ENCODE data around the gene CLDN6. TPM values are rescaled to one million over a fixed set of nuclear protein-coding genes. Genes with fewer than 3 reads are reported as not detected.

Gene CLDN6
- total and polyA plus RNA-seq, 5 experiments from 2014 or later, result not detected

DNA sequence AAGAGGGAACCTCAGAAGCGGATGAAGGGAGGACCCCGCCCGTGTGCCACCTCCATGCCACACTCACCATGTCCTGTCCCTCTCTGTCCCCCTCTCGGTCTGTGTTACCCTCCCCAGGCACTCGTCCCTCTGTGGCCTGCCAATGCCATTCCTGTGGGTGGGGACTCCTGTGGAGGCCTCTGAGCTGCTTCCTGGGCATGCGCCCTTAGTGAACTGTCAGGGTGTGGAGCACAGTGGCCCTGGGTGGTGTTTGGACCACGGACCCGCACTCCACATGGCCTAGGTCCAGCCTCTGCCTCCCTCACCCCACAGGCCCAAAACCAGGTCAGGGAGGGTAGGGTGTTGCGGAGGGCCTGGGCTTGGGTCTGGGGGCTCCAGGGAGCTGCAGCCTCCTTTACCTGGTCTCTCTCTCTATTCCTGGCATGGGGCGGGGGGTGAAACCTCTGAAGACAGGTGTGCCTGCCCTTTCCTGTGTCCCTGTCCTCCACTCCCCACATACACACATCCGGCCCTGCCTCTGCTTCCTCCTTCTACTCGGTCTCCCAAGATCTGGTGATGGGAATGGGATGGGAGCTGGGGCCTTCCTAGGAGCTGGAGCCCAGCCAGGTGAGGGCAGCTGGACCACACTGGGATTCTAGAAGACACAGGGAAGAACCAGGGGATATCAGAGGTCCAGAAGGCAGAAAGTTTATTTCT lies 26.3 kb downstream of the CLDN6 start:
- DNase-seq (no peak), ATAC-seq (no peak)
- H3K36me3 Mint-ChIP-seq, result no peaks in the 10 kb centered on the region
- no peak overlapping the region for H3K4me3 Mint-ChIP-seq
- no peaks in the 10 kb centered on the region for H3K4me1 Mint-ChIP-seq
- H3K27ac Mint-ChIP-seq, result no peak overlapping the region
- no peaks in the 10 kb centered on the region for H3K9me3 Mint-ChIP-seq
- POLR2A ChIA-PET, result interaction anchor here (0.8 to 0.9 kb wide), 2 partner anchors 11 to 36 kb away, joined by 4 read pairs; no protein-coding TSS in a partner anchor
- no peaks in the 10 kb centered on the region for H3K27me3 Mint-ChIP-seq

GRCh38 chr16:2990891-2991290 lies 27.1 kb downstream of the CLDN6 start:
- ATAC-seq, result no peak
- no peak for DNase-seq
- H3K27me3 Mint-ChIP-seq, result no peaks in the 10 kb centered on the region
- H3K4me1 Mint-ChIP-seq, result no peaks in the 10 kb centered on the region
- H3K36me3 Mint-ChIP-seq, result no peaks in the 10 kb centered on the region
- no peak overlapping the region for H3K27ac Mint-ChIP-seq
- no peaks in the 10 kb centered on the region for H3K9me3 Mint-ChIP-seq
- POLR2A ChIA-PET, result interaction anchor here (2.3 kb wide), 1 partner anchor 10 kb away, joined by 6 read pairs; no protein-coding TSS in a partner anchor
- no peak overlapping the region for H3K4me3 Mint-ChIP-seq

GRCh38 chr16:2988590-2989099 lies 29.3 kb downstream of the CLDN6 start:
- Mint-ChIP-seq H3K9me3 (no peaks in the 10 kb centered on the region), H3K36me3 (no peaks in the 10 kb centered on the region), H3K27ac (peak overlapping the region in 1 of 10 donors; percentile 18), H3K27me3 (no peaks in the 10 kb centered on the region), H3K4me1 (peaks cover 0 to 4% (median 2%) of the 10 kb centered on the region in 4 donors), H3K4me3 (no peak overlapping the region)
- ATAC-seq, result no peak
- no peak for DNase-seq
- POLR2A ChIA-PET, result interaction anchor here (2.3 kb wide), 1 partner anchor 7 kb away, joined by 6 read pairs; no protein-coding TSS in a partner anchor

DNA sequence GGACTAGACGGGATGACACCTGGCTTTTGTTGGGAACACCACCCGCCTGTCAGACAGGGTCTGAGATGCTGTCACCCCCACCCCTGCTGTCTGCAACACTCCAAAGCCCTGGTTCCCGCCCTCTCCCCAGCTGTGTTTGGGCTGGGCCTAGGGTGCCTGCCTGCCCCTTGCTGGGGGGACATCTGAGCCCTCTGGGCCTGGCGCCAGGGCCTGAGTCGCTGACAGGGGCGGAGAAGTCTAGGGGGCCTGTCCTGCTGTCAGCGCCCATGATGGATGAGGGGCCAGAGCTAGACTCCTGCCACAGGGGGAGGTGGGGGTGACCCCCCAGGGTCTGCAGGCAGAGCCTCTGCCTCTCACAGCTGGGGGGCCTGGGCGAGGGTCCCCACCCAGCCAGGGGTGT lies 30.1 kb downstream of the CLDN6 start:
- Mint-ChIP-seq H3K9me3 (no peaks in the 10 kb centered on the region), H3K4me3 (no peak overlapping the region), H3K27me3 (no peaks in the 10 kb centered on the region), H3K27ac (no peak overlapping the region), H3K36me3 (no peaks in the 10 kb centered on the region), H3K4me1 (peaks cover 0 to 7% (median 2%) of the 10 kb centered on the region in 4 donors)
- no peak for ATAC-seq
- no peak for DNase-seq
- POLR2A ChIA-PET, result no interaction called here

DNA sequence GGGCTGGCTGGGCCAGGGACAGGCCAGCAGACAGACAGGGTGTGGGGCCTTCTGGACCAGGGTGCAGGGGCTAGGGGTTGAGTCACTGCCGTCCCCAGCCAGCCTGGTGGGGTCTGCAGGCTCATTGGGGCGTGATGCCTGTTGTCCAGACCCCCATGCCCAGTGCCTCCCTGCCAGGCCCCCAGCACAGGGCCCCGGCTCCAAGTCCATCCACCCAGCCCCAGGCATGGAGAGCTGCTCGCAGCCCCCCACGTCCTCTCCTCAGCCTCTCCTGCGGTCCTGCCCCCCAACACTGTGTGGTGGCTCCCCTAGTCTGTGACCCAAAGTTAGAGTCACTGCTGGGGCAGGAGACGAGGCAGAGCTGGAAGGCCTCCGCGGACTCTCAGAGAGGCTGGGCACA lies 30.7 kb downstream of the CLDN6 start:
- Mint-ChIP-seq H3K27me3 (no peaks in the 10 kb centered on the region), H3K36me3 (no peaks in the 10 kb centered on the region), H3K27ac (no peak overlapping the region), H3K4me1 (peaks cover 0 to 9% (median 5%) of the 10 kb centered on the region in 4 donors), H3K4me3 (no peak overlapping the region), H3K9me3 (no peaks in the 10 kb centered on the region)
- POLR2A ChIA-PET, result no interaction called here
- ATAC-seq (no peak), DNase-seq (no peak)

DNA sequence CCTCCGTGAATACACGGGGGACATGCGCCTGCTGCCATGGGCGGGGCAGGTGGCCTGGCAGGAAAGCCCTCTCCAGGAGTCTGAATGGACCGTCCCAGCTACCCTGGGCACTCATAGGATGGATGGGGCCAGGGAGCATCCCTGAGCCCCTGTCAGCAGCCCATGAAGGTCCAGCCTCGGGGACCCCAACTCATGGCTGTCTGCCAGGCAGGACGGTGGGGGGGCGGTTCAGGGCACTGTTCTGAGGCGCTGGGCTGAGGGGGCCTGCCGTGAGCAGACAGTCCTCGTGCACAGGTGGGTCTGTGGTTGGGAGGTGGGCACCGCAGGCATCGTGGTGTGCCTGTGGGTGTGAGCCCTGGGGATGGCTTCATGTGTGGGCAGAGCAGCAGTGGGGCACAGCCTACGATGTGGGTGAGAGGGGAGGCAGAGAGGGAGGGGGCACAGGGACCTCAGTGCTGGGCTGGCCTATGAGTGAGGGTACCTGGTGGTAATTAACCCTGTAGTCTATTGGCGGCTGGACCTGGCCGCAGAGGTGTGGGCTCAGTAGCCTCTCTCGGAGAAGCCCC lies 31.3 kb downstream of the CLDN6 start:
- peaks cover 0 to 14% (median 7%) of the 10 kb centered on the region in 4 donors for H3K4me1 Mint-ChIP-seq

DNA sequence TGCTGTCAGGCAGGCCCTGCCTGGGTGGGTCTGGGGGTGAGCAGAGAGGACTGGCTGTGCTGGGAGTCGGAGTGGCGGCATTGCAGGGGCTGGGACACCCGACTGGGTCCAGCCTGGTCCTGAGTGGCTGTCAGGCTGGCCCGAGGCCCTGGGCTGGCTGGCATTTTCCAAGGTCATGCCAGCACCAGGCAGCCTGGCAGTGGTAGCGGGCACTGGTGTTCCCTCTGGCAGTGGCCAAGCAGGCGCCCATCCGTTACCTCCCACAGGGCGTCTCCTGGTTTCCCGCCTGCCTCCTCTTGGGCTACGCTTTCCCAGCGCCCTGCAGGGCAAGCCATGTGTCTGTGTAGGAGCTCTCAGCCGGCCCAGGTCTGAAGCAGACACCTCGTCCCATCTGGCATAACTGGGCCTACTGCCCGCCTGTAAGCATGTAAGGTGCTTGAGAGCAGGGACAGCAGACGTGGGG lies 32.1 kb downstream of the CLDN6 start:
- ATAC-seq, result no peak
- Mint-ChIP-seq H3K4me3 (no peak overlapping the region), H3K27me3 (no peaks in the 10 kb centered on the region), H3K27ac (no peak overlapping the region), H3K36me3 (no peaks in the 10 kb centered on the region), H3K4me1 (peaks cover 0 to 22% (median 11%) of the 10 kb centered on the region in 4 donors), H3K9me3 (no peaks in the 10 kb centered on the region)
- POLR2A ChIA-PET, result interaction anchor here (0.7 kb wide), 1 partner anchor 1135 kb away, joined by 3 read pairs; no protein-coding TSS in a partner anchor
- DNase-seq, result no peak

More for the DNA sequence above, 31.3 kb downstream of the CLDN6 start:
- H3K27ac Mint-ChIP-seq, result no peak overlapping the region
- no peaks in the 10 kb centered on the region for H3K36me3 Mint-ChIP-seq
- POLR2A ChIA-PET, result interaction anchor here (0.7 kb wide), 1 partner anchor 1134 kb away, joined by 3 read pairs; no protein-coding TSS in a partner anchor
- H3K9me3 Mint-ChIP-seq, result no peaks in the 10 kb centered on the region
- ATAC-seq (no peak), DNase-seq (no peak)
- no peak overlapping the region for H3K4me3 Mint-ChIP-seq
- H3K27me3 Mint-ChIP-seq, result no peaks in the 10 kb centered on the region

DNA sequence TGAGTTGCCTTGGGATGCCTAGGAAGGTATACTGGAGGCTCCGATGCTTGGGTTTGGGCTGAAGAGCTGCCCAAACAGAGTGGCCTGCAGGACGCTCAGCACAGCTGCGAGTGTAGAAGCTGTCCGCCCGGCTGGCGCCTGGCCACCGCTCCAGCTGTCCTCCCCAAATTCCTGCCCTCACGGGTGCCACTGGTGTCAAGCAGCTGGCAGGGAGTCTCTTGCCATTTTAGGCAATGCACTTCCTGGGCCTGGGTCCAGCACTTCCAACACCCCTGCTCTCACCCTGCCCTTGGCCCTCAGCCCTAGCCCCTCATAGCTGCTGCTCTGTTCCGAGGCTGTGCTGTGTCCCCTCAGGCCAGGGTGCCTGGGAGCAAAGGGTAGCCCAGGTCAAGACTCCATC lies 32.5 kb downstream of the CLDN6 start:
- Mint-ChIP-seq H3K27me3 (no peaks in the 10 kb centered on the region), H3K4me3 (no peak overlapping the region), H3K27ac (no peak overlapping the region), H3K4me1 (peaks cover 0 to 25% (median 14%) of the 10 kb centered on the region in 4 donors), H3K36me3 (no peaks in the 10 kb centered on the region), H3K9me3 (no peaks in the 10 kb centered on the region)
- DNase-seq (no peak), ATAC-seq (no peak)
- POLR2A ChIA-PET, result no interaction called here

DNA sequence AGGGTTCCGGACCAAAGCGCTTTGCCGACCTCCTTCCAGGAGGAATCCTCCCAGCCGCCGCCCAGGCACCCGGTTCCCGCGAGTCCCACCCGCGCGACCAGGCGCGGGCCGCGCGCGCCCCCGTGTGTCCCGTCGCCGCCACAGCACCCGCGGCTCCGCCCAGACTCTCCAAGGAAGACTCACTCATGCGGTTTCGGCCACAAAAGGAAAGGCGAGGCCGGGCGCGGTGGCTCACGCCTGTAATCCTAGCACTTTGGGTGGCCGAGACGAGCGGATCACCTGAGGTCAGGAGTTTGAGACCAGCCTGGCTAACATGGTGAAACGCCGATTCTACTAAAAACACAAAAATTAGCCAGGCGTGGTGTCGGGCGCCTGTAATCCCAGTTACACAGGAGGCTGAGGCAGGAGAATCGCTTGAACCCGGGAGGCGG lies 34.3 kb downstream of the CLDN6 start:
- Mint-ChIP-seq H3K27me3 (no peaks in the 10 kb centered on the region), H3K4me3 (peak overlapping the region in 4 of 10 donors; percentile 22 to 48 (median 28)), H3K4me1 (peaks cover 0 to 25% (median 15%) of the 10 kb centered on the region in 4 donors), H3K36me3 (no peaks in the 10 kb centered on the region), H3K9me3 (no peaks in the 10 kb centered on the region), H3K27ac (no peak overlapping the region)
- POLR2A ChIA-PET, result no interaction called here
- ATAC-seq, result peak; percentile 50 to 55
- peak in 7 of 10 donors; percentile 45 to 69 (median 57) for DNase-seq

- H3K36me3 Mint-ChIP-seq, result no peaks in the 10 kb centered on the region
- peak overlapping the region in 9 of 10 donors; percentile 1 to 80 (median 67) for H3K4me3 Mint-ChIP-seq
- POLR2A ChIA-PET, result interaction anchor here (0.7 kb wide), 1 partner anchor 117 kb away, joined by 4 read pairs; no protein-coding TSS in a partner anchor
Observed at GRCh38 chr16:2982402-2982801, 35.6 kb downstream of the CLDN6 start.

GRCh38 chr16:2981899-2982250 lies 36.1 kb downstream of the CLDN6 start:
- Mint-ChIP-seq H3K27ac (peak overlapping the region in 6 of 10 donors; percentile 67 to 91 (median 84)), H3K9me3 (no peaks in the 10 kb centered on the region), H3K36me3 (no peaks in the 10 kb centered on the region), H3K4me3 (peak overlapping the region; percentile 57 to 87 (median 80)), H3K4me1 (peaks cover 0 to 25% (median 15%) of the 10 kb centered on the region in 4 donors), H3K27me3 (peaks cover 0 to 5% (median 0%) of the 10 kb centered on the region in 5 donors)
- POLR2A ChIA-PET, result interaction anchor here (1.4 to 1.6 kb wide), 3 partner anchors 8 to 38 kb away, joined by 3 to 6 read pairs (median 4); no protein-coding TSS in a partner anchor
- no peak for DNase-seq
- no peak for ATAC-seq

More at GRCh38 chr16:2982402-2982801, 35.6 kb downstream of the CLDN6 start:
- no peak for DNase-seq
- peaks cover 0 to 25% (median 15%) of the 10 kb centered on the region in 4 donors for H3K4me1 Mint-ChIP-seq
- H3K27me3 Mint-ChIP-seq, result no peaks in the 10 kb centered on the region
- no peak for ATAC-seq
- peak overlapping the region in 1 of 10 donors; percentile 37 for H3K27ac Mint-ChIP-seq
- H3K9me3 Mint-ChIP-seq, result no peaks in the 10 kb centered on the region

DNA sequence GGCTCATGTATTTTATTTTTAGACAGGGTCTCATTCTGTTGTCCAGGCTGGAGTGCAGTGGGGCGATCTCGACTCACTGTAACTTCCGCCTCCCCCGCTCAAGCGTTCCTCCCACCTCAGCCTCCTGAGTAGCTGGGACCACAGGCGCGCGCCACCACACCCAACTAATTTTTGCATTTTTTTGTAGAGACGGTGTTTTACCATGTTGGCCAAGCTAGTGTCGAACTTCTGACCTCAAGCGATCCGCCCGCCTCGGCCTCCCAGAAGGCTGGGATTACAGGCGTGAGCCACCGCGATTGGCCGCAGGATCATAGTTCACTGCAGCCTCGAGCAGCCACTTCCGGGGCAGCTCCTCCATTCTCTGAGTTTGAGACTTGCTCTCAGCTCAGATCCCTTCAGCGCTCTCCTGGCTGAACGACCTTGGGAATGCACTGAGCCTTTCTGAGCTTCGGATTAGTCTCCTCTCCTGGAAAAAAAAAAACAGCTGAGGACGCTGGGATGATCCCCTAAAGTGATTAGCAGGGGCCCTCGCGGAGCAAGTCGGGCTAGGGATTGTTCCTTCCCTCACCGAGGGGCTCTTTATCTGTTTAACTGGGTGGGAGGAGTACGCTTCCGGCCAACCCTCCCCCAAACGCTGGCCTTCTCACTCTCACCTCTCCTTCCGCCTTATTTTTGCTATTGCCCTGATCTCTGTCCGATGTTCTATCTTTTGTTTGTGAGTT lies 36.6 kb downstream of the CLDN6 start:
- H3K9me3 Mint-ChIP-seq, result no peaks in the 10 kb centered on the region
- H3K4me3 Mint-ChIP-seq, result peak overlapping the region; percentile 57 to 87 (median 80)
- H3K27ac Mint-ChIP-seq, result peak overlapping the region; percentile 62 to 91 (median 84)
- no peak for DNase-seq
- H3K36me3 Mint-ChIP-seq, result no peaks in the 10 kb centered on the region
- no peak for ATAC-seq
- H3K27me3 Mint-ChIP-seq, result peaks cover 0 to 7% (median 0%) of the 10 kb centered on the region in 5 donors
- POLR2A ChIA-PET, result interaction anchor here (1.0 to 1.9 kb wide), 9 partner anchors 9 to 40 kb away, joined by 3 to 14 read pairs (median 5); partner anchors contain the start of genes KREMEN2 and PAQR4
- H3K4me1 Mint-ChIP-seq, result peaks cover 0 to 25% (median 15%) of the 10 kb centered on the region in 4 donors

Data from naive thymus-derived CD8-positive, alpha-beta T cell (primary cell).